ENCODE results near the gene LRFN4.

LRFN4 gene

GRCh38 chr11:66906061-66906733 is 49.3 kb downstream of the LRFN4 start:
- DNase-seq, result no peak
- in situ Hi-C loops (cut with MboI; ENCODE audit: low pct_unique_long_range_greater_than_20kb, low sequenced_read_pairs), result no loop called here

- in situ Hi-C loops (cut with MboI; ENCODE audit: low pct_unique_long_range_greater_than_20kb, low sequenced_read_pairs), result no loop called here
- DNase-seq, result no peak
Observed at GRCh38 chr11:66907751-66908630, 51.1 kb downstream of the LRFN4 start.

GRCh38 chr11:66909181-66909580 is 52.3 kb downstream of the LRFN4 start:
- no peak for DNase-seq
- in situ Hi-C loops (cut with MboI; ENCODE audit: low pct_unique_long_range_greater_than_20kb, low sequenced_read_pairs), result no loop called here

- no peak for DNase-seq
- in situ Hi-C loops (cut with MboI; ENCODE audit: low pct_unique_long_range_greater_than_20kb, low sequenced_read_pairs), result no loop called here
Observed at GRCh38 chr11:66910016-66910415, 53.2 kb downstream of the LRFN4 start.

All from KBM-7 (cell line).